Endothelial cell (in vitro differentiated cells): ENCODE data around the gene EPN1. TPM values are rescaled to one million over a fixed set of nuclear protein-coding genes. Genes with fewer than 3 reads are reported as not detected.

ENCODE experiments used
- DNase-seq: peaks from one replicate; pipeline ENCODE4 v3.0.0; 2021; ENCODE audit warnings: low spot score
- H3K27ac Mint-ChIP-seq: one replicate; pipeline ENCODE4 v1.8.0; 2021; ENCODE audit warnings: mixed read lengths, inconsistent platforms; ENCODE audit not compliant: unreplicated experiment
- H3K27me3 Mint-ChIP-seq: one replicate; pipeline ENCODE4 v1.8.0; 2021; ENCODE audit warnings: mild to moderate bottlenecking, moderate library complexity, mixed read lengths, inconsistent platforms; ENCODE audit not compliant: unreplicated experiment
- H3K36me3 Mint-ChIP-seq: one replicate; pipeline ENCODE4 v1.8.0; 2021; ENCODE audit warnings: mild to moderate bottlenecking, low read depth, mixed read lengths, inconsistent platforms; ENCODE audit not compliant: unreplicated experiment
- H3K4me1 Mint-ChIP-seq: one replicate; pipeline ENCODE4 v1.8.0; 2021; ENCODE audit warnings: mild to moderate bottlenecking, mixed read lengths, inconsistent platforms; ENCODE audit not compliant: unreplicated experiment
- H3K4me3 Mint-ChIP-seq: one replicate; pipeline ENCODE4 v1.8.0; 2021; ENCODE audit warnings: mild to moderate bottlenecking, mixed read lengths, inconsistent platforms; ENCODE audit not compliant: unreplicated experiment
- H3K9me3 Mint-ChIP-seq: one replicate; pipeline ENCODE4 v1.8.0; 2021; ENCODE audit warnings: mixed read lengths, inconsistent platforms; ENCODE audit not compliant: unreplicated experiment
- total RNA-seq: library from RNA; stranded (reverse); fragmentation: NEBNext Ultra II Directional; extraction: Animal tissue kit (Norgen Biotek cat#: 25700); gene quantifications from one replicate; pipeline ENCODE4 v1.2.1, GENCODE V29; 2021; ENCODE audit not compliant: unreplicated experiment
- TF ChIP-seq, protein P1 (sequence below): fragments of 200-600 bp; sonication (generic); IDR thresholded peaks from one replicate; pipeline ENCODE4 v1.5.0; 2021; ENCODE audit warnings: antibody characterized with exemption; ENCODE audit not compliant: unreplicated experiment

EPN1 gene
- total RNA-seq, 1 donor from 2014 or later, result 250 TPM

DNA sequence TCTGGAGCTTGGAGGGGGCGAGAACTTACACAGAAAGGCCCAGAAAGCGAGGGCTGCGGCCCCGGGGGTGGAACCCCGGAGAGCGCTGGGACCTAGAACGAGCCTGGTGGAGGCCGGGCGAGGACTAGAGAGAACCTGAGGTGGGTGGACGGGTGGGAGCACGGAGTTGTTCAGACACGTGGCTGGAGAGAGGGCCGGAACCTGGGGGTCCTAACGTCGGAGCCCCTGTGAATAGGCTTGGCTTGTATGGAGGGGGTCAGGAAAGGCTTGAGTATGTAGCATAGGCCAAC lies 31.2 kb upstream of the EPN1 start:
- Mint-ChIP-seq H3K4me3 (peak overlapping the region; percentile 93), H3K27me3 (peaks cover 29% of the 10 kb centered on the region), H3K9me3 (no peaks in the 10 kb centered on the region), H3K36me3 (peaks cover 26% of the 10 kb centered on the region), H3K4me1 (peaks cover 31% of the 10 kb centered on the region), H3K27ac (no peak overlapping the region)
- no peak for DNase-seq
- TF ChIP-seq, protein P1, sequence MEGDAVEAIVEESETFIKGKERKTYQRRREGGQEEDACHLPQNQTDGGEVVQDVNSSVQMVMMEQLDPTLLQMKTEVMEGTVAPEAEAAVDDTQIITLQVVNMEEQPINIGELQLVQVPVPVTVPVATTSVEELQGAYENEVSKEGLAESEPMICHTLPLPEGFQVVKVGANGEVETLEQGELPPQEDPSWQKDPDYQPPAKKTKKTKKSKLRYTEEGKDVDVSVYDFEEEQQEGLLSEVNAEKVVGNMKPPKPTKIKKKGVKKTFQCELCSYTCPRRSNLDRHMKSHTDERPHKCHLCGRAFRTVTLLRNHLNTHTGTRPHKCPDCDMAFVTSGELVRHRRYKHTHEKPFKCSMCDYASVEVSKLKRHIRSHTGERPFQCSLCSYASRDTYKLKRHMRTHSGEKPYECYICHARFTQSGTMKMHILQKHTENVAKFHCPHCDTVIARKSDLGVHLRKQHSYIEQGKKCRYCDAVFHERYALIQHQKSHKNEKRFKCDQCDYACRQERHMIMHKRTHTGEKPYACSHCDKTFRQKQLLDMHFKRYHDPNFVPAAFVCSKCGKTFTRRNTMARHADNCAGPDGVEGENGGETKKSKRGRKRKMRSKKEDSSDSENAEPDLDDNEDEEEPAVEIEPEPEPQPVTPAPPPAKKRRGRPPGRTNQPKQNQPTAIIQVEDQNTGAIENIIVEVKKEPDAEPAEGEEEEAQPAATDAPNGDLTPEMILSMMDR, result no peak

DNA sequence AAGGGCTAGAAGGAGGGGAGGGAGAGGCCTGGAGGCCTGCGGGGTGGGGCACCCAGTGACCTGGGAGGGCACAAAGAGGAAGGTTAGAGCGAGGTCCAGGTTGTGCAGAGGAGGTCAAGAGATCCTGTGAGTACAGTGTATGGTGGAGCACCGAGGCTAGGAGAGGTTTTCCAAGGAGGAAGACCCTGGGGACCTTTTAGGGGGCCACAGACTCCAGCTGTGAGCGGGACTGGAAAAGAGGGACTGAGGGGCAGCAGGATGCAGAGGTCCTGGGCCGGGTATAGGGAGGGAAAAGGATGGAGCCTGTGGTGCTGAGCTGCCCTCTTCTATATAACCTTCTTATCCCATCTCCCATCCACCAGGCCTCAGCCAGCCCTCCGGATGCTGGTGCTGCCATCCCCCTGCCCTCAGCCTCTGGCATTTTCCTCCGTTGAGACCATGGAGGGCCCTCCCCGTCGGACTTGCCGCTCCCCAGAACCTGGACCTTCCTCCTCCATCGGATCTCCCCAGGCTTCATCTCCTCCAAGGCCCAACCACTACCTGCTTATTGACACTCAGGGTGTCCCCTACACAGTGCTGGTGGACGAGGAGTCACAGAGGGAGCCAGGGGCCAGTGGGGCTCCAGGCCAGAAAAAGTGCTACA lies 30.7 kb upstream of the EPN1 start:
- H3K4me3 Mint-ChIP-seq, result peak overlapping the region; percentile 93
- peaks cover 27% of the 10 kb centered on the region for H3K27me3 Mint-ChIP-seq
- no peak for DNase-seq
- no peaks in the 10 kb centered on the region for H3K9me3 Mint-ChIP-seq
- TF ChIP-seq, protein P1, result no peak
- H3K4me1 Mint-ChIP-seq, result peaks cover 28% of the 10 kb centered on the region
- H3K27ac Mint-ChIP-seq, result no peak overlapping the region
- peaks cover 23% of the 10 kb centered on the region for H3K36me3 Mint-ChIP-seq

DNA sequence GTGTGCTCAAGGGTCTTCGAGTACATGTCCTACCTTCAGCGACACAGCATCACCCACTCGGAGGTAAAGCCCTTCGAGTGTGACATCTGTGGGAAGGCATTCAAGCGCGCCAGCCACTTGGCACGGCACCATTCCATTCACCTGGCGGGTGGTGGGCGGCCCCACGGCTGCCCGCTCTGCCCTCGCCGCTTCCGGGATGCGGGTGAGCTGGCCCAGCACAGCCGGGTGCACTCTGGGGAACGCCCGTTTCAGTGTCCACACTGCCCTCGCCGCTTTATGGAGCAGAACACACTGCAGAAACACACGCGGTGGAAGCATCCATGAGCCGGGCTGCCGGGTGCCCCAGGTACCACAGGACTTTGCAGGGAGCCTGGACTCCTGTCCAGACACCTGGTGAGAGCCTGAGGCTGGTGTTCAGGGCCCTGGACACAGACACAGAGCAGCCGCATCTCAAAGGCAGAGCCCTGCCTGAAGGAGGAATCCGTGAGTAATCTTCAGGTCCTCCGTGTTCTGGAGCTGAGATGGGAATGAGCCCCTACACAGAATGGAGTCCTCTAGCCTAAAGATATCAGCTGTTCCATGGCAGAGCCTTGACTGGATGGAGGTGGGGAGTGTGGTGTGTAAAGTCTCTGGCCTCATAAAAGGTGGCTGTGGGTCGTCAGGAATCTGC lies 30.0 kb upstream of the EPN1 start:
- Mint-ChIP-seq H3K4me3 (peak overlapping the region; percentile 93), H3K27ac (no peak overlapping the region), H3K27me3 (peaks cover 32% of the 10 kb centered on the region), H3K4me1 (peaks cover 28% of the 10 kb centered on the region), H3K9me3 (no peaks in the 10 kb centered on the region), H3K36me3 (peaks cover 23% of the 10 kb centered on the region)
- TF ChIP-seq, protein P1, result no peak
- no peak for DNase-seq

DNA sequence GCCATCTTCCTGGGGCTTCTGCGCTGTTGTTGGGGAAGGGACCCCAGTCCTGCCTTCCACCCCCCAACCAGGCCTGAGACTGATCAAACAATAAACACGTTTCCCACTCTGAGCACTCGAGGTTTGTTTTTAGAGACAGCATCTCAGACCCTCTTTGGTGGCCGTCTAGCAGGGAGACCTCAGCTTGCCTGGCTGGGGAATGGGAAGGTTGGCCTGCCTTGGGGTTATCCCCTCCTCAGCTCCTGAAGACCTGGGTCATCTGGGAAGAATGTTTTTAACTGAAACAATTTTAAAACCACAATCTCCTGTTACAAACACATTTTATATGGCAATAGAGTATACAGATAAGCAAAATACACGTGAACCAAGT lies 29.5 kb upstream of the EPN1 start:
- H3K9me3 Mint-ChIP-seq, result no peaks in the 10 kb centered on the region
- DNase-seq, result no peak
- peak overlapping the region; percentile 77 for H3K4me3 Mint-ChIP-seq
- peak overlapping the region; percentile 24 for H3K27ac Mint-ChIP-seq
- H3K4me1 Mint-ChIP-seq, result peaks cover 25% of the 10 kb centered on the region
- peaks cover 34% of the 10 kb centered on the region for H3K27me3 Mint-ChIP-seq
- TF ChIP-seq, protein P1, result no peak
- H3K36me3 Mint-ChIP-seq, result peaks cover 23% of the 10 kb centered on the region

DNA sequence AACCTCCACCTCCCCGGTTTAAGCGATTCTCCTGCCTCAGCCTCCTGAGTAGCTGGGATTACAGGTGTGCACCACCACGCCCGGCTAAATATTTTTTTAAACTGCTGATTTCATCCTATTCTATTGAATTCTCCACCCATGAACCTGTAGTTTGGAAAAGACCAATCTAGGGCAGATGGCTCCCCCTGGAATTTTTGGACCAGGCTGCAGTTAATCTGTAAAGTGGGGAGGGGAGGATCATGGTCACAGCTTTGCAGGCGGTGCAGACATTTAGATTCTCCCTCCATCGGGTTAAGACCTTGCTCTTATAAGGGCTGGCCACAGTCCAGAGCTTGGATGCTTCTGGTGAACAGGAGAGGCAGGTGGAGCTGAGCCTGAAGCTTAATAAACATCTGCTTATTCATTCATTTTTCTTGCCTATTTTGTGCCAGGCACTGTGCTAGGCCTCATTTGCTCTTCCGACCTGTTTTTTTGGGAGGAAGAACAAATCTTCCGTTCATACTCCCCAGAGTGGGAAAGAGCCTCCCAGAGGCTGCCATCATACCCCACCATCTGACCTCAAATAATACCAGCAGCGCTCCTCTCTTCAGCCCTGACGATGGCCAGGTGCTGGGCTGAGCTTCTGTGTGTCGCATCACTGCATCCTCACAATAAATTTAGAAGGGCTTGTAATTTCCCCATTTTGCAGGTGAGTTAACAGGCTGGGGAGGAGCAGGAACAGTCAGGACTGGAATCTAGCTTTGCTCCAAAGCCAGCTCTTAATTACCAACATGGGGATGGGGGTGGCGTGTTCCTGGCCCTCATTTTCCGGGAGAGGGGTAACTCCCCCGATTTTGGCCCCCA lies 27.9 kb upstream of the EPN1 start:
- Mint-ChIP-seq H3K27me3 (peaks cover 32% of the 10 kb centered on the region), H3K4me1 (peaks cover 19% of the 10 kb centered on the region), H3K4me3 (peak overlapping the region; percentile 87), H3K36me3 (peaks cover 19% of the 10 kb centered on the region), H3K9me3 (no peaks in the 10 kb centered on the region), H3K27ac (peak overlapping the region; percentile 30)
- TF ChIP-seq, protein P1, result no peak
- no peak for DNase-seq
